ENCODE measurements around the gene STEAP3.

STEAP3 gene

DNA sequence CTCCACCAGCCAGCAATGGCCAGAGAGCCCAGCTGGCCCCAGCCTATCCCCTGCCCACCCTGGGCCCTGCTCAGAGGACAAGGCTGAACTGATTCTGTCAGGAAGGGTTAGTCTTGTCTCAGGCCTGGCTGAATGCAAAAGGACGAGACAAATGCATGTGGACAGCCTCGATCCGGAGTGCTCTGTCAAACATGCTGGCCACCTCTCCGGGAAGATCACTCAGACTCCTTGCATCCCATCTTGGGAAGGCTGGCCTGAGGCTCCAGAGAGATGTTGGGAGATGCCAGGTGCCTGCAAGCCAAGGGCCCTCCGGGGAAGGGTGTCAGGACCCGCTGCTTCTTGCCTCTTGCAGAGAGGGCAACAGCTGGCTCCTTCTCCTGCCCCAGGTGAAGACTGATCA is 44.9 kb upstream of the STEAP3 start:
- TF ChIP-seq, protein P1, sequence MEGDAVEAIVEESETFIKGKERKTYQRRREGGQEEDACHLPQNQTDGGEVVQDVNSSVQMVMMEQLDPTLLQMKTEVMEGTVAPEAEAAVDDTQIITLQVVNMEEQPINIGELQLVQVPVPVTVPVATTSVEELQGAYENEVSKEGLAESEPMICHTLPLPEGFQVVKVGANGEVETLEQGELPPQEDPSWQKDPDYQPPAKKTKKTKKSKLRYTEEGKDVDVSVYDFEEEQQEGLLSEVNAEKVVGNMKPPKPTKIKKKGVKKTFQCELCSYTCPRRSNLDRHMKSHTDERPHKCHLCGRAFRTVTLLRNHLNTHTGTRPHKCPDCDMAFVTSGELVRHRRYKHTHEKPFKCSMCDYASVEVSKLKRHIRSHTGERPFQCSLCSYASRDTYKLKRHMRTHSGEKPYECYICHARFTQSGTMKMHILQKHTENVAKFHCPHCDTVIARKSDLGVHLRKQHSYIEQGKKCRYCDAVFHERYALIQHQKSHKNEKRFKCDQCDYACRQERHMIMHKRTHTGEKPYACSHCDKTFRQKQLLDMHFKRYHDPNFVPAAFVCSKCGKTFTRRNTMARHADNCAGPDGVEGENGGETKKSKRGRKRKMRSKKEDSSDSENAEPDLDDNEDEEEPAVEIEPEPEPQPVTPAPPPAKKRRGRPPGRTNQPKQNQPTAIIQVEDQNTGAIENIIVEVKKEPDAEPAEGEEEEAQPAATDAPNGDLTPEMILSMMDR (conservative IDR thresholded peaks at IDR 0.05; ENCODE audit: control insufficient read depth, insufficient read depth, low read depth, low read length): no peak
- DNase-seq (ENCODE audit: low read depth): no peak
- H3K4me3 ChIP-seq (ENCODE audit: control insufficient read depth, low read depth, low read length): no peak overlapping the region

DNA sequence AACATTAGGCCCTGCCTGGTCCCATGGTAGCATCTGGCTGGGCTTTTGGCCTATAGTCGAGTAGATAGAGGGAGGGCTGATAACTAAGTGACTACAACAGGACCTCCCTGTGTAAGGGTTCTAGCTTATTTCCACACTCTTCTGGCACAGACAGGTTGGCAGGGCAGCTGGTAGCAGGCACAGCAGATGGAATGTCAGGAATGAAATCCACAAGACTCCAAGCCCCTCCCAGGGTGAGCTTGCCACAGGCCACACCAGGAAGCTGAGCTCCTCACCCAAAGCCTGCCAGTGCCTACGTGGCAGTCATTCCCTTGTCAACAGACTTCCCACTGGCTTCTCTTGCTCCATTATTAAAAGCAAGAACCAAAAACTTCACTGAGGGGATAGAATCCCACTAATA is 44.4 kb upstream of the STEAP3 start:
- DNase-seq (ENCODE audit: low read depth): no peak
- TF ChIP-seq, protein P1 (conservative IDR thresholded peaks at IDR 0.05; ENCODE audit: control insufficient read depth, insufficient read depth, low read depth, low read length): no peak
- no peak overlapping the region for H3K4me3 ChIP-seq (ENCODE audit: control insufficient read depth, low read depth, low read length)

DNA sequence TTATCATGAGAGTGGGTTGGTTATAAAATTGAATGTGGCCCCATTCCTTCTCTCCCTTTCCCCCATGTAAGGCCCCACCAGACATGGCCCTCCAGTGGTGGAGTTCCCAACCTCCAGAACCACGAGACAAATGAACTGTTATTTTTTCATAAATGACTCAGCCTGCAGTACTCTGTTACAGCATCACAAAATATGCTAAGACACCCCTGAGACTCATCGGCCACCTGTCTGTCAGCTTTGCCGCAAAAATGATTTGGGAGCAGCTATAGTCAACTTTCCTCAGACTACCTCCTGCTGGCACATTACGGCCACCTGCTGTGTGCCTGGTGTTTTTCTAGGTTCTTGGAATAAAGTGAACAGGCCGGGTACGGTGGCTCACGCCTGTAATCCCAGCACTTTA is 43.6 kb upstream of the STEAP3 start:
- TF ChIP-seq, protein P1 (conservative IDR thresholded peaks at IDR 0.05; ENCODE audit: control insufficient read depth, insufficient read depth, low read depth, low read length): no peak
- no peak overlapping the region for H3K4me3 ChIP-seq (ENCODE audit: control insufficient read depth, low read depth, low read length)
- no peak for DNase-seq (ENCODE audit: low read depth)

DNA sequence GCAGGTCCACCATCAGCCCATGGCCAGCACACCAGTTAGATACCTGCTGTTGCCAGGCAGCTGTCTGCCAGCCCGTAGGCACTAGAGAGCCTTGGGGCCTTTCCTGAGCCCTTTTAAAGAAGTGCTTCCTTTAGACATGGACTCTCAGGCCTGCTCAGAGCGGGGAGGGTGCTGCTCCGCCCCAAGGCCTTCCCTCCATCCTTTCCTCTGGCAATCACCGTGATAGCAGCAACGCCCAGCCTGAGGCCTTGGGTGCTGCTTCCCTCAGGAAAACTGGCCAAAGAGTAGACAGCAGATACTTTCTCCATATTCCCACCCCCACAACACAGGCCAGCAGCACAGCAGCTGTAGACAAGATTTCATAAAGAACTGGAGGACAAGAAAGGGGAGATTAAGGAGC is 42.7 kb upstream of the STEAP3 start:
- no peak overlapping the region for H3K4me3 ChIP-seq (ENCODE audit: control insufficient read depth, low read depth, low read length)
- DNase-seq (ENCODE audit: low read depth): no peak
- TF ChIP-seq, protein P1 (conservative IDR thresholded peaks at IDR 0.05; ENCODE audit: control insufficient read depth, insufficient read depth, low read depth, low read length): no peak

DNA sequence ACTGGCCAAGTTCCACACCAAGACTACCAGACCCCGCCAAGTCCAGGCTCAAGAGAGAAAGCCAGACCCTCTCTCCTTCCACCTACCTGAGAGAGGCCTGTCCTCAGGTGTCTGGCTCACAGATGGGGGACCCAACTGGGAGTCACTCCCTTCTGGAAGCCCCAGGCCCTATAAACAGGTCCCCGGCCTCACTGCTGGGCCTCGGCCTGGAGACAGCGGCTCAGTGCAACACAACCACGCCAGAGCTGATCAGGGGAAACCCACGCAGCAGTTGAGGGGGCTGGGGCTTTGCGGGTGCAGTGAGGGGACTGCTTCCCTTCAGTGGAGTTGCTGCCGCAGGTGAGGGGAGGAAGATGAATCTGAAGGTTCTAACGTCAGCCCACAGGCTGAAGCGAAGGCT is 42.2 kb upstream of the STEAP3 start:
- TF ChIP-seq, protein P1 (conservative IDR thresholded peaks at IDR 0.05; ENCODE audit: control insufficient read depth, insufficient read depth, low read depth, low read length): no peak

DNA sequence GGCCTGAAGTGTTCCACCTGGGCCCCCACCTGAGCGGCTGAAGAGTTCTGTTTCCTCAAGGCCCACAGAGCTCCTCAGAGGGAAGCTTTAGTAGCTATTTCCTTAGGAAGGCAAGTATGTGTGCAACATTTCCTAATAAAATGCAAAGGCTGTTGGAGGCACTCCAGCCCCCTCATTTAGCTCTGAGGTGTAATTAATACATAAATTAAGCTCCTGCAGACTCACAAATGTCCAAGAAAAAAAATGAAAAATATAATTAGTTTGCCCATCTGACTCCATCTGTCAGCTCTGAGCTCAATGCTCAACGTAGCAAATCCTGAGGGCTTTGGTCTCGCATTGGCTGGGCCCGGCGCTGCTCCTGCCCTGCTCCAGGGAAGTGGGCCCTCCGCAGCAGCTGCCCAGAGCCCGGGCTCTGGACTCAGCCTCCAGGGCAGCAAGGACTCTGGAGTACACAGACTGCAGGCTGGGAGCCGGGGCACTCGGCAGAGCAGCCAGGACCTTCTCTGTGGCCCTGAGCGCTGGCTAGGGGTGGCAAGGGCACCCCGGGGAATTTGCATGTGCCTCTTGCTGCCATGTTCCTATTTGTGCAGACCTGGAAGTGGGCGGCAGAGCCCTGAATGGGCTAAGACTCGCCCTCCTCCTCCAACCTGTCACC is 41.7 kb upstream of the STEAP3 start:
- DNase-seq (ENCODE audit: low read depth): no peak
- TF ChIP-seq, protein P1 (conservative IDR thresholded peaks at IDR 0.05; ENCODE audit: control insufficient read depth, insufficient read depth, low read depth, low read length): no peak
- H3K4me3 ChIP-seq (ENCODE audit: control insufficient read depth, low read depth, low read length): no peak overlapping the region

More for the DNA sequence above, 42.2 kb upstream of the STEAP3 start:
- no peak overlapping the region for H3K4me3 ChIP-seq (ENCODE audit: control insufficient read depth, low read depth, low read length)
- DNase-seq (ENCODE audit: low read depth): no peak

DNA sequence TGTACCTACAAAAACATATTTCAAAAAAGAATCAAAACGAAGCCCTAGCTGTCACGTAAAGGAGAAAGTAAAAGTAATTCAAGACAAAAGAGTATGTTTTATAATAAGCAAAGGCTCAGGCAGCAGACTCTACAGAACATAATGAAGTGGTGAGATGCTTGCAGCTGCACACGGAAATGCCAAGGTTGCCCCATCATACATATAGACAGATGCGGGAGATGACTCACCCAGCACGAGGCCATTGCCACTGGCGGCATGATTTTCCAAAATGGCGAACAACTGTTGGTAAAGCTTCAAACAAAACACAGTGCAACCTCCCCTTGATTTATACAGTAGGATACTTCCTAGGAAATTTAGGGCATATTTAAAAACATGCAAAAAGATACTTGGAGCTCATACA is 39.1 kb upstream of the STEAP3 start:
- DNase-seq (ENCODE audit: low read depth): peak; percentile 10
- H3K4me3 ChIP-seq (ENCODE audit: control insufficient read depth, low read depth, low read length): no peak overlapping the region
- TF ChIP-seq, protein P1 (conservative IDR thresholded peaks at IDR 0.05; ENCODE audit: control insufficient read depth, insufficient read depth, low read depth, low read length): no peak
